HFFc6 (cell line): ENCODE data around the gene PDS5B. TPM values are rescaled to one million over a fixed set of nuclear protein-coding genes. Genes with fewer than 3 reads are reported as not detected.

ENCODE experiments used
- DNase-seq: peaks from one replicate; pipeline ENCODE4 v3.0.0-alpha.2; 2018
- H3K27ac Mint-ChIP-seq: 2 replicates; pipeline ENCODE4 v1.8.0; 2020; ENCODE audit warnings: mild to moderate bottlenecking, mixed read lengths
- H3K27me3 Mint-ChIP-seq: 2 replicates; pipeline ENCODE4 v1.8.0; 2021; ENCODE audit warnings: mild to moderate bottlenecking, moderate library complexity, mixed read lengths; ENCODE audit not compliant: insufficient read depth
- H3K36me3 Mint-ChIP-seq: 2 replicates; pipeline ENCODE4 v1.8.0; 2021; ENCODE audit warnings: low read depth, mixed read lengths
- H3K4me1 Mint-ChIP-seq: 2 replicates; pipeline ENCODE4 v1.8.0; 2020; ENCODE audit warnings: low read depth, mixed read lengths
- H3K4me3 Mint-ChIP-seq: 2 replicates; pipeline ENCODE4 v1.8.0; 2020; ENCODE audit warnings: mild to moderate bottlenecking, moderate library complexity, mixed read lengths
- H3K9me3 Mint-ChIP-seq: 2 replicates; pipeline ENCODE4 v1.8.0; 2020; ENCODE audit warnings: mild to moderate bottlenecking, mixed read lengths
- CTCF ChIP-seq: fragments of 200-600 bp; sonication (generic); IDR thresholded peaks from 2 replicates; pipeline ENCODE4 v1.5.0; 2021; ENCODE audit warnings: antibody characterized with exemption, mild to moderate bottlenecking
- total RNA-seq, 6 experiments: library from RNA; stranded (reverse); fragmentation: NEBNext Ultra II Directional; extraction: Animal tissue kit (Norgen Biotek cat#: 25700); gene quantifications; 2 replicates in 1 of 6; 3 replicates in 5 of 6; pipeline ENCODE4 v1.2.3, GENCODE V29; 2021

PDS5B gene
- total RNA-seq, 6 experiments from 2014 or later = 21.0 to 28.9 (median 24.6) TPM

GRCh38 chr13:32745509-32745908, 159.3 kb downstream of the PDS5B start:
- Mint-ChIP-seq H3K36me3 (peaks cover 5% of the 10 kb centered on the region; the same call in 1 of the 2 replicates), H3K27me3 (no peaks in the 10 kb centered on the region), H3K9me3 (no peaks in the 10 kb centered on the region), H3K27ac (no peak overlapping the region), H3K4me3 (no peak overlapping the region), H3K4me1 (no peaks in the 10 kb centered on the region)
- no peak for TF ChIP-seq CTCF
- no peak for DNase-seq

GRCh38 chr13:32746474-32746873, 160.2 kb downstream of the PDS5B start:
- H3K4me1 Mint-ChIP-seq = no peaks in the 10 kb centered on the region
- DNase-seq = no peak
- no peak for TF ChIP-seq CTCF
- no peaks in the 10 kb centered on the region for H3K27me3 Mint-ChIP-seq
- H3K9me3 Mint-ChIP-seq = no peaks in the 10 kb centered on the region
- H3K36me3 Mint-ChIP-seq = peaks cover 10% of the 10 kb centered on the region; the same call in 1 of the 2 replicates
- H3K27ac Mint-ChIP-seq = no peak overlapping the region
- no peak overlapping the region for H3K4me3 Mint-ChIP-seq

- no peak for DNase-seq
- Mint-ChIP-seq H3K27ac (no peak overlapping the region), H3K9me3 (no peaks in the 10 kb centered on the region), H3K4me1 (no peaks in the 10 kb centered on the region), H3K36me3 (peaks cover 10% of the 10 kb centered on the region; the same call in 1 of the 2 replicates), H3K27me3 (no peaks in the 10 kb centered on the region), H3K4me3 (no peak overlapping the region)
- TF ChIP-seq CTCF = no peak
Measured at GRCh38 chr13:32748305-32748704, 162.1 kb downstream of the PDS5B start.

- Mint-ChIP-seq H3K27ac (no peak overlapping the region), H3K4me1 (no peaks in the 10 kb centered on the region), H3K27me3 (no peaks in the 10 kb centered on the region), H3K4me3 (no peak overlapping the region), H3K36me3 (peaks cover 5% of the 10 kb centered on the region; the same call in 1 of the 2 replicates), H3K9me3 (no peaks in the 10 kb centered on the region)
- TF ChIP-seq CTCF = no peak
- DNase-seq = no peak
Measured at GRCh38 chr13:32751340-32751739, 165.1 kb downstream of the PDS5B start.

GRCh38 chr13:32752311-32752710, 166.1 kb downstream of the PDS5B start:
- Mint-ChIP-seq H3K4me1 (no peaks in the 10 kb centered on the region), H3K9me3 (no peaks in the 10 kb centered on the region), H3K27ac (no peak overlapping the region), H3K36me3 (peaks cover 7% of the 10 kb centered on the region), H3K27me3 (no peaks in the 10 kb centered on the region), H3K4me3 (no peak overlapping the region)
- TF ChIP-seq CTCF = no peak
- no peak for DNase-seq
